WERI-Rb-1 (cell line): ENCODE results near the gene GJB5.
A peak's percentile ranks its signal among the peaks of the same experiment; 100 is the strongest.

ENCODE experiments used
- DNase-seq: peaks from one replicate; pipeline ENCODE4 v3.0.0-alpha.2; 2020
- H3K27ac ChIP-seq: fragments of 250-450 bp; sonication (Bioruptor Pico); 2 replicates; pipeline ENCODE4 v1.5.1; 2020; ENCODE audit warnings: mild to moderate bottlenecking, moderate library complexity
- H3K27me3 ChIP-seq: fragments of 250-450 bp; sonication (Bioruptor Pico); 2 replicates; pipeline ENCODE4 v1.5.1; 2021; ENCODE audit warnings: mild to moderate bottlenecking, low read depth, moderate library complexity; ENCODE audit not compliant: insufficient read depth, severe bottlenecking
- H3K36me3 ChIP-seq: fragments of 250-450 bp; sonication (Bioruptor Pico); 2 replicates; pipeline ENCODE4 v1.5.1; 2020; ENCODE audit warnings: mild to moderate bottlenecking, moderate library complexity
- H3K4me3 ChIP-seq: 2 replicates; pipeline ENCODE4 v1.5.1; 2011; ENCODE audit warnings: low read depth, mild to moderate bottlenecking, control low read depth, low read length
- H3K9me3 ChIP-seq: fragments of 250-450 bp; sonication (Bioruptor Pico); 2 replicates; pipeline ENCODE4 v1.5.1; 2021; ENCODE audit warnings: mild to moderate bottlenecking, moderate library complexity; ENCODE audit not compliant: severe bottlenecking
- CTCF ChIP-seq: IDR thresholded peaks from 2 replicates; pipeline ENCODE4 v1.5.1; 2011; ENCODE audit warnings: low read depth, mild to moderate bottlenecking, control low read depth, inconsistent platforms, low read length

Gene GJB5

GRCh38 chr1:34742667-34743270 lies 12.1 kb upstream of the GJB5 start:
- TF ChIP-seq CTCF: peak; percentile 99
- Histone ChIP-seq H3K27ac (no peak overlapping the region), H3K9me3 (no peaks in the 10 kb centered on the region), H3K36me3 (no peaks in the 10 kb centered on the region), H3K27me3 (peaks cover 99% of the 10 kb centered on the region), H3K4me3 (no peak overlapping the region)
- peak; percentile 72 for DNase-seq

DNA sequence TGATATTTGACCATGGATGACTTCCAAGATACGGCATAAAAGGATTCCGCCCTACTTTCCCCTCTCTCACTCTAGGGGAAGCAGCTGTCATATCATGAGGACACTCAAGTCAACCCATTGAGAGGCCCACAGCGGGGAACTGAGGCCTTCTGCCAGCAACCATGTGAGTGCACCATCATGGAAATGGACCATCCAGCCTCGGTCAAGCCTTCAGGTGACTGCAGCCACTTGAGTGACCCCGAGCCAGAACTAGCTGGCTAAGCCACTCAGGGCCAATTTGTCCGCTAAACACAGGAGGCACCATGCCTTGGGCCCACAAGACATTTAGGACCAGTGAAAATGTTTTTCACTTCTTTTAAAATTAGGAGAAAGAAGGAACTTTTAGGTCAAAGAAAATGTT lies 11.1 kb upstream of the GJB5 start:
- Histone ChIP-seq H3K9me3 (no peaks in the 10 kb centered on the region), H3K27me3 (peaks cover 96% of the 10 kb centered on the region), H3K27ac (no peak overlapping the region), H3K4me3 (no peak overlapping the region), H3K36me3 (no peaks in the 10 kb centered on the region)
- TF ChIP-seq CTCF: no peak
- no peak for DNase-seq

DNA sequence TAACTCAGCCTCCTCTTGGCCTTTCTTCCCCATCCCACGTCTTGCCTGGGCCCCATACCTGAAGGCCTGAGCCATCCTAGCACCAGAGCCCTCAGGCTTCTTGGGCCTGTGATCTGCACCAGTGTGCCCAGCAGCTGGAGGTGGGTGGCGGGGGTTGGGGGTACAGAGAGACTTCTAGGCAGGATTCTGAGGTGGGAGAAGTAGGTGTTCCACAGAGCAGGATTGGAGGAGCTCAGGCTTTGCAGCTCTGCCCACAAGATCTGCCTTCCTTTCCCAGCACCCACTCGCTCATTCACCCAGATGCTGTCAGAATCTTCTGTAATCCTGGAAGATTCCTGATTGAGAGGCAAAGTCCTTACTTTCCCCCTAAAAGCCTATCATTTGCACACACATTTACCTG lies 10.0 kb upstream of the GJB5 start:
- DNase-seq: no peak
- Histone ChIP-seq H3K36me3 (no peaks in the 10 kb centered on the region), H3K27me3 (peaks cover 96% of the 10 kb centered on the region), H3K4me3 (no peak overlapping the region), H3K9me3 (no peaks in the 10 kb centered on the region), H3K27ac (no peak overlapping the region)
- no peak for TF ChIP-seq CTCF

- H3K36me3 ChIP-seq: no peaks in the 10 kb centered on the region
- peaks cover 96% of the 10 kb centered on the region for H3K27me3 ChIP-seq
- DNase-seq: no peak
- TF ChIP-seq CTCF: no peak
- H3K9me3 ChIP-seq: no peaks in the 10 kb centered on the region
- H3K4me3 ChIP-seq: no peak overlapping the region
- no peak overlapping the region for H3K27ac ChIP-seq
Measured at GRCh38 chr1:34745666-34746065, 9.2 kb upstream of the GJB5 start.

DNA sequence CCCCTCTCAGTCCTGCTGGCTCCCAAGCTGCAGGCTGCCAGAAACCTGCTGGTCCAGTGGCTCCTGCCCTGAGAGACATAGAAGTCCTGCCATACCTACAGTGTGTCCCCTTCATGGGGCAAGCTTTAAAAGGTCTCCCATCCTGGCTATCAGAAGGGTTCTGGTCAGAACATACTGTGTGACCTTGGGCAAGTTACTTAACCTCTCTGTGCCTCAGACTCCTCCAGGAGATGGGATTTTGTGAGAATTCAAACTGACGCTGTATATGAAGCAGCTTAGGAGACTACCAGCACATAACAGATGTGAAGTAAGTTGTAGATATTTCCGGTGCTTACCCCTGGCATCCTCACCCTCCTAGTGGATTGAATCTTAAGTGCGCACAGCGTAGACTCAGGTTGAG lies 8.7 kb upstream of the GJB5 start:
- H3K36me3 ChIP-seq: no peaks in the 10 kb centered on the region
- TF ChIP-seq CTCF: no peak
- no peak overlapping the region for H3K4me3 ChIP-seq
- DNase-seq: no peak
- H3K27me3 ChIP-seq: peaks cover 96% of the 10 kb centered on the region
- no peak overlapping the region for H3K27ac ChIP-seq
- no peaks in the 10 kb centered on the region for H3K9me3 ChIP-seq
